Daoy (cell line): ENCODE data around the gene PCSK9. TPM values are rescaled to one million over a fixed set of nuclear protein-coding genes. Genes with fewer than 3 reads are reported as not detected.
A peak's percentile ranks its signal among the peaks of the same experiment; 100 is the strongest.

Source experiments
- DNase-seq: peaks from one replicate; pipeline ENCODE4 v3.0.0-alpha.2; 2015; ENCODE audit warnings: low read depth
- total RNA-seq: library from RNA; depleted of rRNA; stranded (reverse); fragments of >200 nt; shearing (Covaris generic); gene quantifications from 2 replicates; pipeline ENCODE4 v1.2.3, GENCODE V29; 2014

PCSK9 gene
- total RNA-seq, 1 experiment from 2014 or later: 0.29 TPM

DNA sequence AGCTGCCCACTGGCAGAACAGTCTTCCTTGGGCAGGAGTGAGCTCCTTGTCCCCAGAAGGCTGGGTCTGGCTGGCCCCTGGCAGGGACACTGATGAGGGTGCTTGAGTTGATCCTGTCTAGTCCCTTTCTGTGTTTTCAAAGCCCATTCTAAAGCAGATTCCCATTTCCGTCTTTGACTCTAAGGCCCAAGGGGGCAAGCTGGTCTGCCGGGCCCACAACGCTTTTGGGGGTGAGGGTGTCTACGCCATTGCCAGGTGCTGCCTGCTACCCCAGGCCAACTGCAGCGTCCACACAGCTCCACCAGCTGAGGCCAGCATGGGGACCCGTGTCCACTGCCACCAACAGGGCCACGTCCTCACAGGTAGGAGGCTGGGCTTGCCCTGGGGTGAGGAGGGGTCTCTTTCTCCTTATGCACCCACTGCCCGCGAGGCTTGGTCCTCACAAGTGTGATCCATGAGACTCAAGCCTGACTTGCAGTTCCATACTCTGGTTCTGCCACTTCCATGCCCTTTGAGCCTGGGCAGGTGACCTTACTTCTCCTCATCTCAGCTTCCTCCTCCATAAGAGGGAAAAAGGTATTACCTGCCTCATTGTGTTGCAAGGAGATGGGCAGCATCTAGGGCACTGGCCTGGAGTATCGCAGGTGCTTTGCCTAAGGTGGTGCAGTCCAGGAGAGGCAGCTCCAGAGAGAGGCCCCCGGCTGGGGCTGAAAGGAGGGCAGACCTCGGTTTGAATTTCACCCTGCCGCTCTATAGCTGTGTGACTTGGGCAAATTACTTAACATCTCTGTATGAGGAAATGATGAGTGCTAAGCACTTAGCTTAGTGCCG, 20.2 kb downstream of the PCSK9 start:
- no peak for DNase-seq

DNA sequence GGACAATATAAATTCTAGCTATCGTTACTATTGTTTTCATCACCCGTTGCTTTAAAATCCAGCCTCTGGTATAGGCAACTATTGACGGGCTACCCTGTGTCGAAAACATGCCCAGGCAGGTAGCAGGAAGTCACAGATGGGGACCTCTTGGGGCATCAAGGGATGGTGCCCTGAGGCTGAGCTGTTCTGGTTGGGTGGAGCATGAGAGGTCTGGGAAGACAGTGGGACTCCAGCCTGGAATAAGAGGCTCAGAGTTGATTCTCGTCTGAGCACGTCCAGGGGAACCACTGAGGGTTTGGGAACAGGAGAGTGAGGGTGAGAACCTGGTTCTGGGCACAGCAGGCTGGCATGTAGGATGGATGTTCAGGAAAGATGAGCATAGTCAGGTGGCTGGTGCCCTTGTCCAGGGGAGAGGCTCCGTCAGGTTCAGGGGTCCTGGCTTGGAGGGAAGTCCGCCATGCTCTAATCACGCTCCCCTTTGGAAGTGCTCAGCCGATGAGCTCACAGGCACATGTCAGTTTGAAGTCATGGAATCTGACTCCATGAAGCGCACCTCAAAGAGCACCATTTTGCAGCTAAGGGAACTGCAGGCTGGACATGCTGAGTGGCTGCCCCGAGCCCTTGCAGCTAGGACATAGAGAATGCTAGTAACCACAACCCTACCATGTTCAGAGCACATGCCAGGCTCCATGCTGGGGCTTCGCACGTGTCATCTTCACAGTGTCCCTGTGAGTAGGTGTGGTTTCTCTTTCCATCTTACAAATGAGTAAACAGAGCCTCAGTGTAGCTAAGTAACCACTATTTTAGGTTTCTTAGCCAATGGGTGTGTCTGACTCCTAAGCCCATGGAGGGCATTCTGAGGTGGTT, 21.0 kb downstream of the PCSK9 start:
- no peak for DNase-seq

DNA sequence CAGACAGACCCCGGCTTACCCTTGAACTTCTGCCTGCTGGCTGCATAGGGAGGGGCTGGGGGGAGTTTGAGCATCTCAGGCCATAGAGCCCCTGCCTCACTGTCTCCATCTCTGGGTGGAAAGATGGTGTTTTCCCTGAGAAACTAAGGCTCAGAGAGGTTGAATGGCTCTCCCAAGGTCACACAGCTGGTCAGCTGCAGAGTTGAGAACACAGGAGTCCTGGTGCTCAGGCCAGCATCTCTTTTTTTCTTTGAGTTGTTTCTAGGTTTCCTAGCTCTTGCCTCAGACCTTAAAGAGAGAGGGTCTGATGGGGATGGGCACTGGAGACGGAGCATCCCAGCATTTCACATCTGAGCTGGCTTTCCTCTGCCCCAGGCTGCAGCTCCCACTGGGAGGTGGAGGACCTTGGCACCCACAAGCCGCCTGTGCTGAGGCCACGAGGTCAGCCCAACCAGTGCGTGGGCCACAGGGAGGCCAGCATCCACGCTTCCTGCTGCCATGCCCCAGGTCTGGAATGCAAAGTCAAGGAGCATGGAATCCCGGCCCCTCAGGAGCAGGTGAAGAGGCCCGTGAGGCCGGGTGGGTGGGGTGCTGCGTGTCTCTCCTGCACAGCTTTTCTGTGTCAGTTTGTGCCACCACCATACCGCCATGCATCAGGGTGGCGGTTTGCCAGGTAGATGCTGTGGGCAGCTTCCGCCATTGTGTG, 21.8 kb downstream of the PCSK9 start:
- DNase-seq: no peak

- no peak for DNase-seq
These were observed 22.5 kb downstream of the PCSK9 start for GRCh38 chr1:55061706-55062321.

DNA sequence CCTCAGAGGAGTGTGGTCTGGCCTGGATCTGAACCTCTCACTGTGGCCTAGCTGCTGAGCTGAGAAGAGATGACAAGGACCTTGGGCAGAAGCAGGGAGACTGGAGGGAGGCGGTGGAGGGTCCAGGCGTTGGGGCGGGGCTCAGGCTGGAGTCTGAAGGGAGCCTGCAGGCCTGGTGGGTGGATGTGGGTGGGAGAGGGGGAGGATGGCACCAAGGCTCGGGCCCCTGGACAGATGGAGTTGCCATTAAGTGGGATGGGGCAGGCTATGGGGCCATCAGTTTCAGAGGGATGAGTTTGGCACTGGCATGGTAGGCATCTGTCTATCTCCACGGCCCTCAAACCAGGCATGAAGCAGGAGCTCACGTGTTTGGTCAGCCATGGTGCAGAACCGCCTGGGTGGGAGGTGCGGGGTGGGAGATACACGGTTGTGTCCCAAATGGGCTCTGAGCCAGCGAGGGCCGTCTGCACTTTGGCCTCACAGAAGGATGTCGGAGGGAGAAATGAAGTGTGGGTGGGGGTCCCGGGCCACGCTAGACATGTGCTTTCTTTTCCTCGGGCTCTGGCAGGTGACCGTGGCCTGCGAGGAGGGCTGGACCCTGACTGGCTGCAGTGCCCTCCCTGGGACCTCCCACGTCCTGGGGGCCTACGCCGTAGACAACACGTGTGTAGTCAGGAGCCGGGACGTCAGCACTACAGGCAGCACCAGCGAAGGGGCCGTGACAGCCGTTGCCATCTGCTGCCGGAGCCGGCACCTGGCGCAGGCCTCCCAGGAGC, 23.6 kb downstream of the PCSK9 start:
- no peak for DNase-seq

- DNase-seq: no peak
These were observed 24.2 kb downstream of the PCSK9 start for GRCh38 chr1:55063577-55063942.

GRCh38 chr1:55064071-55064581, 24.8 kb downstream of the PCSK9 start:
- peak; percentile 21 for DNase-seq

GRCh38 chr1:55064861-55065263, 25.5 kb downstream of the PCSK9 start:
- no peak for DNase-seq

- DNase-seq: no peak
These were observed 26.3 kb downstream of the PCSK9 start for GRCh38 chr1:55065648-55066047.

GRCh38 chr1:55067022-55067778, 27.9 kb downstream of the PCSK9 start:
- DNase-seq: no peak

DNA sequence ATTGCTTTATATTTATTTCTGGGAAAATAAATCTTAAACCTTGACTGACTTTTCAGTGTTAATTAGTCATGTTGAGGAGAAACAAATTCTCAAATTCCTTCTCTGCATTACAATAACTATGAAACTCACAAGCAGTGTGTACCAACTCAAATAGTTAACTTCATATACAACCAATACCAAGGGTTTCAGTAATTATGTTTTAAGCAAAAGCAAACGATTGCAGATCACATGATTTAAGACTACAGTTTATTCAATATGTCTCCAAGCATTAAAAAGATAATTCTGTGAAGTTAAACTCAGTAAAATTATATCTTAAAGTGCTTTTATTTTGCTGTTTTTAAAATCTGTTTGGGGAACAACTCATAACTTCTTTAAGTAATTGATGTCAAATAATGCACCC, 28.6 kb downstream of the PCSK9 start:
- no peak for DNase-seq

GRCh38 chr1:55068638-55069037, 29.3 kb downstream of the PCSK9 start:
- DNase-seq: no peak

- no peak for DNase-seq
These were observed 29.9 kb downstream of the PCSK9 start for GRCh38 chr1:55069280-55069679.

- no peak for DNase-seq
These were observed 31.2 kb downstream of the PCSK9 start for GRCh38 chr1:55070293-55071164.

GRCh38 chr1:55071477-55071876, 32.1 kb downstream of the PCSK9 start:
- no peak for DNase-seq

- no peak for DNase-seq
These were observed 34.0 kb downstream of the PCSK9 start for GRCh38 chr1:55073187-55073916.

DNA sequence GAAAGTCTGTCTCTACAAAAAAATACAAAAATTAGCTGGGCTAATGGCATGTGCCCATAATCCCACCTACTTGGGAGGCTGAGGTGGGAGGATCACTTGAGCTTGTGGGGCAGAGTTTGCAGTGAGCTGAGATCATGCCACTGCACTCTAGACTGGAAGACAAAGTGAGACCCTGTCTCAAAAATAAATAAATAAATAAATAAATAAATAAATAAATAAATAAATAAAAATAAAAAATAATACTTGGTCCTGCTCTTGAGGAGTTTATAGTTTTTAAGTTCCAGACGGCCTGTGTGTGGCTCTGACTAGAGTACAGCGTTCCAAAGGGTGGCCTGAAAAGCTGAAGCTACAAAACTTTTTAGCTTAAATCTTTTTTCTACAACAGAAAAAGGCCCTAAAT, 35.1 kb downstream of the PCSK9 start:
- no peak for DNase-seq

GRCh38 chr1:55076356-55076755, 37.0 kb downstream of the PCSK9 start:
- no peak for DNase-seq
